ENCODE measurements around the gene PIP5K1B.
"Not testable (repeated sequence)": the region's sequence is repeated elsewhere in the genome, so short reads cannot be mapped to it uniquely, and the experiment has no call there.

PIP5K1B gene

GRCh38 chr9:68704814-68705530 lies at the start of gene PIP5K1B:
TSS of gene PIP5K1B (plus strand) at chr9:68705240. CDS start at chr9:68822615, 117,375 bp downstream.
- peak; percentile 26 for DNase-seq

- no peak for DNase-seq
Observed at GRCh38 chr9:68664036-68664435, 41.0 kb upstream of the PIP5K1B start.

GRCh38 chr9:68668127-68668526 lies 36.9 kb upstream of the PIP5K1B start:
- DNase-seq: no peak

- DNase-seq: no peak
Observed at GRCh38 chr9:68669218-68669617, 35.8 kb upstream of the PIP5K1B start.

- no peak for DNase-seq
Observed at GRCh38 chr9:68672215-68672614, 32.8 kb upstream of the PIP5K1B start.

- DNase-seq: no peak
Observed at GRCh38 chr9:68672625-68673024, 32.4 kb upstream of the PIP5K1B start.

GRCh38 chr9:68678430-68678829 lies 26.6 kb upstream of the PIP5K1B start:
- no peak for DNase-seq

GRCh38 chr9:68683433-68683832 lies 21.6 kb upstream of the PIP5K1B start:
- DNase-seq: peak; percentile 28

- DNase-seq: no peak
Observed at GRCh38 chr9:68685213-68685612, 19.8 kb upstream of the PIP5K1B start.

GRCh38 chr9:68685770-68686169 lies 19.3 kb upstream of the PIP5K1B start:
- DNase-seq: no peak

GRCh38 chr9:68690088-68690487 lies 15.0 kb upstream of the PIP5K1B start:
- no peak for DNase-seq

GRCh38 chr9:68692519-68692918 lies 12.5 kb upstream of the PIP5K1B start:
- no peak for DNase-seq

GRCh38 chr9:68694125-68694524 lies 10.9 kb upstream of the PIP5K1B start:
- no peak for DNase-seq

- DNase-seq: no peak
Observed at GRCh38 chr9:68697851-68698250, 7.2 kb upstream of the PIP5K1B start.

GRCh38 chr9:68698943-68699509 lies 6.0 kb upstream of the PIP5K1B start:
- DNase-seq: no peak

- not testable (repeated sequence) for DNase-seq
Observed at GRCh38 chr9:68699625-68700024, 5.4 kb upstream of the PIP5K1B start.

GRCh38 chr9:68702493-68702892 lies 2.5 kb upstream of the PIP5K1B start:
- no peak for DNase-seq

GRCh38 chr9:68703672-68704071 lies 1.4 kb upstream of the PIP5K1B start:
- no peak for DNase-seq

GRCh38 chr9:68704498-68704813 lies 584 bp upstream of the PIP5K1B start:
- no peak for DNase-seq

GRCh38 chr9:68705531-68706362 lies 707 bp downstream of the PIP5K1B start:
- no peak for DNase-seq

- no peak for DNase-seq
Observed at GRCh38 chr9:68706363-68707201, 1.5 kb downstream of the PIP5K1B start.

- DNase-seq: no peak
Observed at GRCh38 chr9:68707801-68708488, 2.9 kb downstream of the PIP5K1B start.

- no peak for DNase-seq
Observed at GRCh38 chr9:68708513-68708912, 3.5 kb downstream of the PIP5K1B start.
